Posterior vena cava (tissue), 2 donors: ENCODE measurements around the gene MAP3K5. TPM values are rescaled to one million over a fixed set of nuclear protein-coding genes. Genes with fewer than 3 reads are reported as not detected.
"Not testable (repeated sequence)": the region's sequence is repeated elsewhere in the genome, so short reads cannot be mapped to it uniquely, and the experiment has no call there.

Source experiments
- DNase-seq: peaks from one replicate; pipeline ENCODE4 v3.0.0-alpha.2; 2020; ENCODE audit warnings: low spot score
- intact Hi-C, 2 donors: fragments of 100-400 bp; cut with DNase I; formaldehyde crosslinking; loops; one replicate each; pipeline versions ENCODE4 v1.14.1 to v1.14.2; 2022 to 2023
- total RNA-seq, 2 donors: library from RNA; stranded (reverse); fragmentation: NEBNext Ultra II Directional; extraction: Animal tissue kit (Norgen Biotek cat#: 25700); gene quantifications; one replicate each; pipeline ENCODE4 v1.2.1, GENCODE V29; 2021
- donor health status: DM: yes; HTN: yes; CAD: no.
- donor health status: DM: yes; HTN: yes; CAD: no.

Gene MAP3K5
- total RNA-seq, 2 donors from 2014 or later, result 15.0 to 16.4 TPM

DNA sequence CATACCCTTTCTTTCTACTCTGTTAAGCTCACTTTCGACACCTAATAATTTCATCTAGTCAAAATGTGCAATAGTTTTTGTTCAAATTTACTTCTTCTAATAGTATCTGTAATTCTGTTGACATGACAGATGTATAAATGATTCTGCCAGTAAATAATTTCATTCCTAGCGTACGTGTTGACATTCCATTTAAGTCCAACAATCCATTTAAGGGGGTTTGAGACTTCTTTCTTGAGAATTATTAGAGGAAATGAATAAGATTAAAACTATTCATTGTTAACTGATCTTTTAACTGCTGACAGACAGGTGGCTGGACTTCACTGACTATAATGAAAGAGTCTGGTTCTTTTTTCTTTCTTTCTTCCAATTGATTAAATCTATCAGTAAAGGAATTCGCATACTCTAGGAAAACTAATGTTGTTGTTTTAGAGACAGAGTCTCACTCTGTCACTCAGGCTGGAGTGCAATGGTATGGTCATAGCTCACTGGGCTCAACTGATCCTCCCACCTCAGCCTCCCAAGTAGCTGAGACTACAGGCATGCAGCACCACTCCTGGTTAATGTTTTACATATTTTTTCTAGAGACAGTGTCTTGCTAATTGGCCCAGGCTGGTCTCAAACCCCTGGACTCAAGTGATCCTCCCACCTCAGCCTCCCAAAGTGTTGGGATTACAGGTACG, 55.9 kb downstream of the MAP3K5 start:
- intact Hi-C loops, result no loop called here
- no peak for DNase-seq

DNA sequence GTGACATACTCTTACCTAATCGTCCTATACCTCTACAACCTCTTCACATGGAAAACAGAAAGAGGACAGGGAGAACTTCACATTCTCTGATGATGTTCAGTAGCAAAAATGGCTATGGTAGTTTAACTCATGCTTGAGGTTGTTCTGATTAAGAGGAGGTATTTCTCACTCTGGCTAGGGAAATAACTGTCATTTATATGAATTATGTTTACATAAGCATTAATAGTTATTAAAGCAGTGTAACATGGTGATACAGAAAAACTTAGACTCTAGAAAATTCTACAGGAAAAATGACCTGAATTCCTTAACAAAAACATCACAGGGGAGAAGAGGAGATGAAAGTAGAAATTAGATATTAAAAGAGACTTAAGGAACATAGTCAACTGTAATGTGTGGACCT, 57.3 kb downstream of the MAP3K5 start:
- intact Hi-C loops, result no loop called here
- DNase-seq, result no peak

DNA sequence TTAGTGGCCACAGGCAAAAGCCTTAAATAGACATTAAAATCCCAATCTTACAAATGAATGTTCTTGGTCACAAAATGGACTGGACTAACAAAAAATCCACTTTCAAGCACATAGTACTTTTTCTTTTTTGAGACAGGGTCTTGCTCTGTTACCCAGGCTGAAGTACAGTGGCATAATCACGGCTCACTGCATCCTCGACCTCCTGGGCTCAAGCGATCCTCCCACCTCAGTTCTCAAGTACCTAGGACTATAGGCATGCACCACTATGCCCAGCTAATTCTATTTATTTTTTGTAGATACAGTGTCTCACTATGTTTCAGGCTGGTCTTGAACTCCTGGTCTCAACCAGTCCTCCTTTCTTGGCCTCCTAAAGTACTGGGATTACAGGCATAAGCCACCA, 59.4 kb downstream of the MAP3K5 start:
- DNase-seq, result no peak
- intact Hi-C loops, result no loop called here

DNA sequence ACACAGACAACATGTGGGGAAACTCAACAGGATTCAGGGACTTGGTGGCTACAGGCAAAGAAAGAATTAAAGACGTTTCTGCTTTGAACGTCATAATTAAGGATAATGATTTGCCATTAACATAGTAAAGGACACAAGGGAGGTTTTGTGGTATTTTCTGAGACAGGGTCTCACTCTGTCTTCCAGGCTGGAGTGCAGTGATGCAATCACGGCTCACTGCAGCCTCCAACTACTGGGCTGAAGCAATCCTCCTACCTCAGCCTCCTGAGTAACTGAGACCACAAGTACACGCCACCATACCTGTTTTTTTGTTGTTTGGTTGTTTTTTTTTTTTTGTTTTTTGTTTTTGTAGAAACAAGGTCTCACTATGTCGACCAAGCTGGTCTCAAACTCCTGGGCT, 62.4 kb downstream of the MAP3K5 start:
- intact Hi-C loops, result no loop called here
- no peak for DNase-seq

DNA sequence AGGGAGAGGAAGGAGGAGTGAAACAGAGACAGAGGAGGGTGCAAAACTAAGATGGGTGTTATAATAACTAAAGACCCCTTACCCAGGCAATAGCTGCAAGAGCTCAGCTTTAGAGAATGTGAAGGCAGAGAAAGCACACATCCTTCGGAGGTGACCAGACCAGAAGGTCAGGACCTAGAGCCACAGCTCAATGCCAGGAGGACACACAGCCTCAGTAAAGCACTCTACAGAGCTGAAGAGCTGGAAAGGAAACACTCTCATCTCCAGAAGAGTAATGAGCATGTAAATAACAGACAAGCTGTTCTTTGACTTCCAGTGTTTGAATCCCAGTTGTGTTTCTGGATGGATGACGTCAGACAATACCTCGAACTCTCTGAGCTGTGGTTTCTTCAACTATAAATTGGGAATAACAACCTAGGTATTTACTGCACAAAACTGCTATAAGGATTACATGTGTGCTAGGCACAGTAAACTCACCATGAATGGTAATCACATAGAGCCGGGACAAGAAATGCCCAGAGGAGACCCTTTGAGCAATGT, 63.2 kb downstream of the MAP3K5 start:
- no peak for DNase-seq
- intact Hi-C loops, result no loop called here

DNA sequence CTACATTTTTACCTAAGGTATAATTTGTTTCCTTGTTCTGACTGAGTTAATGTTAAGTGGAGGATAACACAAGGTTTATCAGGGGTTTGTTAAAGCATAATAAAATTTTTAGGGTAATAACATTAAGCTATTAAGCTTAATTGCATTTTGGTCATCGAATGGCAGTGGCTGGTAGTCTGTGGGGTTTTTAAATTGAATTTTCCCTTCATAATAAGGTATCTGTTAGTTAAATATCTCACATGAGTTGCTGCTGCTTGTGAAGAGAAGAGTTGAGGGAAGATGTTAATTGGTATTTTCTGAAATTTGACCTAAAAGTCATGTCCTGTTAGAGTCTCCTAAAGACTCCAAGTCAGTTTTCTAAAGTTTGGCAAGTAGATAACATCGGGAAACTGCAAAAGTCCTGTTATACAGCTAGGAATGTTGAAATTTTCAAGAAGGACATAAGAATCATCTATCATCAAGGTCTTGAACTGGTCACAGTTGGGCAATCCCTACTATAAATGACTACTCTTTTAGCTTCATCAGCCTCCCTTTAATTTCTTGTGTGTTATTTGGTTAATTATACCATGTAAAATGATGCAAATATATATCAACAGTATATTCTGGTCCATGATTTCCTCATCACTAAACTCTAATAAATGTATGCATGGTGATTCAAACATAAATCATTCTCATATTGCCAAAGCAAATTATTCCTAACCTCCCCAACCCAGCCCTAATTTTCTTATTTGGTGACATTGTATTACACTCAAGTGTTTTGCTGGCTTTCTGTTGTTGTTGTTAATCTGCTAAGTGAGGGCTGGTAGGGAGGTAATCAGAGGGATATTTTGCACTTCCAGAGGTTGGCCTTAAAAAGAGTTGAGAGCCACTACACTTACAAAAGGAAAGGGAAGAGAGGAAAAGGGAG, 64.0 kb downstream of the MAP3K5 start:
- intact Hi-C loops, result no loop called here
- DNase-seq, result no peak

DNA sequence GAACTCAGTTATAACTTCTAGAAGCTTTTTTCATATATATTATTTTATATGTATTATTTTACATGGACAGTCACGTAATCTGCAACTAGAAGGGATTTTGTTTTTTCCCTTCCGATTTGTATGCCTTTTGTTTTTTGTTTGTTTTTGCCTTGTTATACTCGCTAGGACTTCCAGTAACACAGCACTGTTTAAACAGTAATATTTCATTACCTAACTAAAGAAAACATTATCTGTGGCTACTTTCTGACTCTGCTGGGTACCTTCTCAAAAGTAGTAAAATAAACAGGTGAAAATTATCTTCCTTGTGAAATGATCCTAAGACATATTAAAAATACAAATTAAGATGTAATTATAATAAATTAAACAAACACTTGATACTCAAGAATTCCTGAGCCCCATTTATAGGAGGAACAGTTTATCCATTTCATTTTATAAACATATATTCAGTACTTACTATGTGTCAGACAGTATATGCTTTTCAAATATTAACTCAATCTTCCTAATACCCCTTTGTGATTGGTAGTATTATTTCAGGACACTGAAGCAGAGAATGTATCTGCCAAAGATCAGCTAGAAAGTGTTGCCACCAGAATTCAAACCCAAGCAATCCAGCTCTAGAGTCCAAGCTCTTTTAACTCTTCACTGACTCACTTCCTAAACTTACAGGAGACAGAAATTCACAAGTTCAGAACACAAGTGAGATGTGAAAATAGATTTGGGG, 65.3 kb downstream of the MAP3K5 start:
- DNase-seq, result no peak
- intact Hi-C loops, result no loop called here

DNA sequence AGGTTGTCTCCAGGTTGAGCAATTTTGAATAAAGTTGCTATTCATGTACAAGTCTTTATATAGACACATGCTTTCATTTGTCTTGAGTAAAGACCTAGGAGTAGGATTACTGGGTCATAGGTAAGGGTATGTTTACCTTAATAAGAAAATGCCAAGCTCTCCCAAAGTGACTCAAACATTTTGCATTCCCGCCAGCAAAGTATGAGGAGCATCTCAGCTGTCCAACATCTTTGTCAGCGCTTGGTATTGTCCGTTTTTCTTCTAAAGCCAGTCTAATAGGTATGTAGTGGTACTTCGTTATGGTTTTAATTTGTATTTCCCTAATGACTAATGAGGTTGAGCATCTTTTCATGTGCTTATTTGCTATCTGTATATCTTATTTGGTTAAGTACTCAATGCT, 67.2 kb downstream of the MAP3K5 start:
- intact Hi-C loops, result no loop called here
- DNase-seq, result no peak

DNA sequence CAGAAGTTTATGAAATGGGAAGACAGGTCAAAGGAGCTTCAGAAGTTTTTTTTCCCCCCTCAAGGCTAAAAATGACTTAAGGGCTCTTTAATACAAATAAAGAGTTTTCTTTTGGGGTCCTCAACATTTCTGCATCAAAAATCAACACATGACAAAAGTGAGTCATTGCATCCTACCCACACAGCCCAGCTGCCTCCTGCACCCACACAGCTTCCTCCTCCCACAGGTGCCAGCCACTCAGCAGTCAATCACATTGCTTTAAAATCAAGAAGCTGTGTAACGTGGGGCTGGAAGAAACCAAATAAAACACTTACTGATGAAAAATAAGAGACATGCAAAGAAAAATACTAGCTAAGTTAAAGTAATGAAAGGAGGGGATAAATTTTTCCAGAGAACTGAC, 68.5 kb downstream of the MAP3K5 start:
- intact Hi-C loops, result no loop called here
- DNase-seq, result no peak

DNA sequence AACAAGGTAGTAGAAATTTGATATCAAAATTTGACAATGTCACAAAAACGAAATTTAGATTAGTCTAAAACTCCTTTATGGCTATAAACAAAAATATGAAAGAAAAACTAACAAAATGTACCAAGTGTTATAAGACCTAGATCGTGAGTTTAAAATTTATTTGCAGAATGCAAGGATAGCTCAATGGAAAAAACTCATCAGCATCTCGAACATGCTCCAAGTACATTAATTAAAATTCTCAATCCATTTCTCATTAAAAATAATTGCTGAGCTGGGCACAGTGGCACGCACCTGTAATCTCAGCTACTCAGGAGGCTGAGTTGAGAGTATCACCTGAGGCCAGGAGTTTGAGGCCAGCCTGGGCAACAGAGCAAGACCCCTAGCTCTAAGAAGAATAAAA, 70.8 kb downstream of the MAP3K5 start:
- intact Hi-C loops, result no loop called here
- DNase-seq, result no peak

DNA sequence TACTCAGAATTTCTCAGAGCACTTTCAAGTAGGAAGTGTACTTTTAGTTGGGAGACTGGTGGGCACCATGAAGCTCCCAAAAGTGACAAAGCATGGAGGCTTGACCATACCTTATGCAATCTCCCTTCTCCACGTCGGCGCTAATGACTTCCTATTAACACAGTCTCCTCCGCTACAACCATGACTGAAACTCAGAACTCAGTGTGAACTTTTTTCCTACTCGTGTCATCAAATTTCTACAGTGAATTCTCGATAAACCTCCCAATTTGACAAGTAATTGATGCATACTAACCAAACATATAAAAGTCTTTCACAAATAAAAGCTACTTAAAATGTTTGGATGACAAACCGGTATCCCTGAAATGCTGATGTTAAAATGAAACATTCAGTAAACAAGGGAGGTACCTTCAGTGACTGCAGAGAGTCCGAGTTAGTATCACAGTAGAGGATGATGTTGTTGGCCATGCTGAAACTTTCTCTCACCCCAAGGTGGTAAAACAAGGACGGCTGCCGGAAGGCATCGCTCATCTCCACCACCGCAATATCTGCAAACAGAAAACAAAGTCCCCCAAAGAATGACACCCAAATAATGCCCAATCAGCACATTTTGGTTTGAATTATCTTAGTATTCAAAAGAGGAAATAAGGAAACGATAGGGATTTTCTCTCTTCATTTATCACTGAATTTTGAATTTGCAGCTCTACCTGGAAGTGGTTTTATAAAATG, 72.1 kb downstream of the MAP3K5 start:
- no peak for DNase-seq

DNA sequence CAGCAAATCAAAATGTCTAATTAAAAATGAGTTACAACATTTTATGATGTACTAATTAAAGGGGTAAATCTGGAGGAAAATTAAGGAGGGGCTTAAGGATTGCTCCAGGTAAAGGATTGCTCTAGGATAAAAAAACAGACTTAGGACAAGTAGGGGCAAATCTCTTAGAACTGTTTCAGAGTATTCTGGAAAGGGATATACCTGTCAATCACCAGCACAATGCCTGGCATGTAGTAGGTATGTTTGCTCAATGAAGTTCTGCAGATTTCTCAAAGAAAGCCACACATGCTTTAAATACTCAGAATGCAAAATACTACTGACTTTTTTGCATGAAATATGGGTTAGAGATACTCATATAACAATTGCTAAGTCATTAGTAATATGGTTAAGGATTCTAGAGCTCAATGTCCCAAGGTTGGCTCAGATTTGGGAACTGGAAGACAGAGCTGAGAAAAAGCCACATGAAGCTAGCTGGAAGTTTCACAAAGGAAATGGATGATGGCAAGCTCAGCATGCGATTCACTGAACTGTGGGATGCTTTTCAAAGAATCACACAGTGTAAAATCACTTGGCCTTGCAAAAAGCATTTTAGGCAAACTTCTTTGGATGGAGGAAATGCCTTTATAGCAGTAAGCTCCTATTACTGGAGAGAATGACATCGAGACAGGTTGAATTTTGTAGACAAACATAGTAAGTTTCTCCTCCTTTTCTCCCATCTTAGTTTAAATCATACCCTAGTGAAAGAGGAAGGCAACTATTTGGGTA, 72.8 kb downstream of the MAP3K5 start:
- intact Hi-C loops, result no loop called here
- DNase-seq, result no peak

More for the DNA sequence above, 72.1 kb downstream of the MAP3K5 start:
- intact Hi-C loops, result no loop called here

DNA sequence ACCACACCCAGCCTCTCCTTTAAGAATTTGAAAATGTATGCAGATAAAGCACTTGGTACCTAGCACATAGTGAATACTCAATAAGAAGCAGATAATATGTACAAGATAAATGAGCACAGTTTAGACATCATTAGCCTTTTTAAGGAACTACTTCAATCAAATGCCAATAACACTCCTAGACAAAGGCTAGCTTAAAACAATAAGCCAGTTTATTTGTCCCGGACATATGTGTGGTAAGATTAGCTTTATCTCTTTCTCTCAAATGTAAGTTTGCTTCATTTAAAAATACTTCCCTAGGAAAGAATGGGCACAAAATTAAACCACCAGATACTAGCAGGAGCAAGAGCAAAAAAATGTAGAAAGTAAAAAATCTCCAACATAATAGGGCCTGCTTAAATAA, 73.8 kb downstream of the MAP3K5 start:
- intact Hi-C loops, result no loop called here
- DNase-seq, result no peak

DNA sequence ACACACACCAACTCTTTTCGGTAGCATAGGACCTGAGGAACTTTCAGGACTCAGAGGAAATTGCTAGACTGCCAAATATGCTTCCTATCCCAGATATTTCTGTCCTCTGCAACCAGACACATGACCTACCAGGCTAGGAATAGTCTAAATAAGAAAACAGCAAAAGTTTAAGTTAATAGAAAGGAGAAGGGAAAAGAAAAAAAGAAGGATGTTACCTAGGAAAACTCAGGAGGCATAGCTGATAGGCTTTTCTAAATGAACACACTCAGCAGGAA, 74.6 kb downstream of the MAP3K5 start:
- DNase-seq, result no peak
- intact Hi-C loops, result no loop called here

DNA sequence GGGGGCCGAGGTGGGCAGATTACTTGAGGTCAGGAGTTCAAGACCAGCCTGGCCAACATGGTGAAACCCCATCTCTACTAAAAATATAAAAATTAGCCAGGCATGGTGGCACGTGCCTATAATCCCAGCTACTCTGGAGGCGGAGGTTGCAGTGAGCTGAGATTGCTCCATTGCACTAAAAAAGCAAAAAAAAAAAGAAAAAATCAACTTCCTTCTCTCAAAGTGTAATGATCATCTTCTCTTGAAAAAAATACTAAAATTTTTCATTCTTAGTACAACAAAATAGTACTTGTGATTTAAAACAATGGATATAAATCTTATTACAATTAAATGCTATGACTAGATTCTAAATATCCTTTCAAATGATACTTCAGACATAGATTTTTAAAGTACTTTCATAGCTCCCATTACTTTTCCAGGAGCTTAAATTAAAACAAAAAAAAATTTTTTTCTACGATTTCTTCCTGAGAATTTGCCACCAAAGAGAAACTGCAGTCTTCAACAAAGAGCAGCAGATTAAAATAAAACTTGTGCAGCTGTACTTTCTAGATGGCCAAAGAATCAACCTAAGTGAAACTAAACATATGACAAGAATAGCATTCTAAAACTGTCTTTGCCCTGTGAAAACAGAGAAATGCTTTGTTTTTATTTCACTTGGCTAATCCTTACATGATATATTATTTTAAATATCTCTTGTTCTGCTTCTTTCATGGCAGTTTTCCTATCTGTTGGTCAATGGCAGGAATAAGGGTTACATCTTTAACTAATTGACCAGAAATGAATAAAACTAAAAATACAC, 75.2 kb downstream of the MAP3K5 start:
- intact Hi-C loops, result no loop called here
- DNase-seq, result no peak

DNA sequence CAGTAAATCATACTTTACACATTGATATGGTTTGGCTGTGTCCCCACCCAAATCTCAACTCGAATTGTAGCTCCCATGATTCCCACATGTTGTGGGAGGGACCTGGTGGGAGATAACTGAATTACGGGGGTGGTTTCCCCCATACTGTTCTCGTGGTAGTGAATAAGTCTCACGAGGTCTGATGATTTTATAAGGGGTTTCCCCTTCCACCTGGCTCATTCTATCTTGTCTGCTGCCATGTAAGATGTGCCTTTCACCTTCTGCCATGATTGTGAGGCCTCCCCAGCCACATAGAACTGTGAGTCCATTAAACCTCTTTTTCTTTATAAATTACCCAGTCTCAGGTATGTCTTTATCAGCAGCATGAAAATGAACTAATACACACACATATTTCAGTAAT, 79.6 kb downstream of the MAP3K5 start:
- intact Hi-C loops, DNase-seq: not testable (repeated sequence)

DNA sequence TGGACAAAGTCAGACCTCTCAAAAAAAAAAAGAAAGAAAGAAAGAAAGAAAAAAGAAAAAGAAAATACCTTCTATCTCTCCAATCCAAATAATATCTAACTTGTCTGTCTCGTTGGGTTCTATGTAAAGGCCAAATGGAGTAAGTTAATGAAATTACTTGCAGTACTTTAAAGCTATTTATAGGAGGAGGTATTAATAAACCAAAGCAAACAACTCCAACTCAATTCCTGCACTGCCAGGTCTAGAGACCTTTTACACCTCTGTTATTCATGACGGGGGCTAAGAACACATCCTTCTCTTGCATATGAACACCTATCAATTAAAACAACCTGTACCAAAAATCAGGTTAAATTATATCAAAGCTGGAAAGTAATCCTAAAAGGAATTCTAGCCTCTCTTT, 80.6 kb downstream of the MAP3K5 start:
- no peak for DNase-seq
- intact Hi-C loops, result no loop called here

DNA sequence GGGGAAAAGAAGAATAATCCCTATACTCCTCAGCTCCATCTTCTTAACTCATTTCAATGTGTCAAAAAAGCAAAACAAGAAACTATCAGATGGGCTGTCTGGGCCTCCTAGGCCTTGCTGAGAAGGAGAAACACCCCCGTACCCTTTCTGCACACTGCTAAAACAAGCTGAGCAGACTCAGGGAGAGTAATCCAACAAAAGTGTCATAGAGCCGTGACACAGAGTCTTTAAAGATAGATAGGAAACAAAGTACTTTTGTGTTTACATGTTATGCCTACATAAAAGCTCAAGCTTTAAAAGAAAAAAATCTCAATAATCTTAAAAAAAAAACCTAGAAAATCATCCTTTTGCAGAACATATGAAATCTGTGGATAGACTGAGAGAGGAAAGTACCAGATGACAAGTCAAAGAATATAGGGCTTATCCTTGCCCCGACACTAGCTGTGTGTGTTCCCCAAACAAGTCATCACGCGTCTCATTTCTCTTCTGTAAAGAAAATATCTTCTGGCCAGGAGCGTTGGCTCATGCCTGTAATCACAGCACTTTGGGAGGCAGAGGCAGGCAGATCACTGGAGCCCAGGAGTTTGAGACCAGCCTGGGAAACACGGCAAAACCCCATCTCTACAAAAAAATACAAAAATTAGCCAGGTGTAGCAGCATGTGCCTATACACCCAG, 81.3 kb downstream of the MAP3K5 start:
- intact Hi-C loops, result no loop called here

More for the DNA sequence above, 81.3 kb downstream of the MAP3K5 start:
- no peak for DNase-seq
